Prostate gland (tissue), 2 donors: ENCODE data around the gene DUSP28. TPM values are rescaled to one million over a fixed set of nuclear protein-coding genes. Genes with fewer than 3 reads are reported as not detected.

ENCODE experiments used
- DNase-seq: peaks from one replicate; pipeline ENCODE4 v3.0.0-alpha.2; 2019; ENCODE audit warnings: low spot score
- H3K27ac ChIP-seq, 2 donors: fragments of 200-600 bp; sonication (generic); 2 replicates each; pipeline ENCODE4 v1.5.1; 2017 to 2019
- H3K27me3 ChIP-seq: fragments of 200-600 bp; sonication (generic); replicated peaks from 2 replicates; pipeline ENCODE4 v1.5.1; 2019; ENCODE audit not compliant: insufficient read depth
- H3K36me3 ChIP-seq, 2 donors: fragments of 200-600 bp; sonication (generic); 1 replicate in 1 of 2; 2 replicates in 1 of 2; pipeline versions ENCODE4 v1.5.1 to v1.8.1; 2017 to 2019
- H3K4me1 ChIP-seq: fragments of 200-600 bp; sonication (generic); replicated peaks from 2 replicates; pipeline ENCODE4 v1.5.1; 2019
- H3K4me3 ChIP-seq, 2 donors: fragments of 200-600 bp; sonication (generic); 2 replicates each; pipeline ENCODE4 v1.5.1; 2017 to 2019
- H3K9me3 ChIP-seq: fragments of 200-600 bp; sonication (generic); 2 replicates; pipeline ENCODE4 v1.5.1; 2017
- POLR2A ChIP-seq: fragments of 450-650 bp; IDR thresholded peaks from one replicate; pipeline ENCODE4 v1.6.1; 2016; ENCODE audit warnings: antibody characterized with exemption, mild to moderate bottlenecking
- POLR2AphosphoS5 ChIP-seq: sonication (generic); formaldehyde crosslinking; IDR thresholded peaks from one replicate; pipeline ENCODE4 v1.6.1; 2017; ENCODE audit warnings: antibody characterized with exemption
- WGBS: methylation state at CpG from one replicate; pipeline ENCODE4 v1.1.5; 2018; 5-methylcytosine and 5-hydroxymethylcytosine counted together
- intact Hi-C: fragments of 100-400 bp; cut with DNase I; formaldehyde crosslinking; loops from one replicate; pipeline ENCODE4 v1.14.2; 2022
- total RNA-seq, 2 donors: library from RNA; depleted of rRNA; stranded (reverse); fragments of >200 nt; gene quantifications; one replicate each; pipeline ENCODE4 v1.1.0, GENCODE V29; 2016
- TF ChIP-seq, protein P1 (sequence below), 4 experiments: fragments of 200-600 bp in 2 of 4; fragments of 450-650 bp in 2 of 4; sonication (generic) in 2 of 4; IDR thresholded peaks; 1 replicate in 3 of 4; 2 replicates in 1 of 4; pipeline ENCODE4 v1.5.1; 2016 to 2019; ENCODE audit warnings: antibody characterized with exemption in 4 of 4, mild to moderate bottlenecking in 2 of 4, moderate library complexity in 2 of 4

The DUSP28 gene
- total RNA-seq, 2 donors from 2014 or later: 18.4 to 18.6 TPM

DNA sequence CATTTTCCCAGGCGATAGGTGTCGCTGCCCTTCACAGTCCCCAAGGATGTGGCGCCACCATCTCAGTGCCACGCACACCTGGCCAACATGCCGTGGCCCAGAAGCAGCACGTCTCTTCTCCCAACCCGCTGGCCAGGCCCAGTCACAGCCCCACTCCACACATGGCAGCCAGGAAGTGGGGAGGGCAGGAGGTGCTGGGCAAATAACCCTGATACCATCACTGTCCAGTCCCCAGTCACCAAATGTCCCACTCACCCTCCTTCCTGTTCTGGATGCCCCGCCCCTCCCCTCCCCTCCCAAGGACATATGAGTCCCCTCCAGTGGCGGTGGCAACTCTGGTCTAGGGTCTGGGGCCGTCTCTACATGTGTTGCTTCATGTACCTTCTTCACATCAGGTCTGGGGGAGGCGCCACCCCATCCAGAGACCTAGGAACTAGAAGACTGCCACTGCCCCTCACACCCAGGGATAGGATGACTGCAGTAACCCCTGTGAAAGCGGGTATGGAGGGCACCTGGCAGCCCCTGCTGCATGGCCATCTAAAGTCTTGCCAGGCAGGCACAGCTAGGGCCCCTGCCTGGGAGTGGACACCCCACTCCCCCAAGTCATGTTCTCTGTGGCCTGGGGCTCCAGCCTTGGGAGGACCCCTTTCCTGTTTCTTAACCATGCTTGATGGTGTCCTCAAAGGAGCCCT lies 19.1 kb downstream of the DUSP28 start:
- peak overlapping the region; percentile 25 to 47 for H3K27ac ChIP-seq
- peaks cover 11 to 23% of the 10 kb centered on the region in 2 donors for H3K36me3 ChIP-seq
- H3K4me3 ChIP-seq: no peak overlapping the region
- WGBS: 87% methylated on average over 12 of the region's 12 CpGs
- no peak for DNase-seq
- intact Hi-C loops: no loop called here
- no peaks in the 10 kb centered on the region for H3K27me3 ChIP-seq
- TF ChIP-seq POLR2AphosphoS5: no peak
- TF ChIP-seq, protein P1, sequence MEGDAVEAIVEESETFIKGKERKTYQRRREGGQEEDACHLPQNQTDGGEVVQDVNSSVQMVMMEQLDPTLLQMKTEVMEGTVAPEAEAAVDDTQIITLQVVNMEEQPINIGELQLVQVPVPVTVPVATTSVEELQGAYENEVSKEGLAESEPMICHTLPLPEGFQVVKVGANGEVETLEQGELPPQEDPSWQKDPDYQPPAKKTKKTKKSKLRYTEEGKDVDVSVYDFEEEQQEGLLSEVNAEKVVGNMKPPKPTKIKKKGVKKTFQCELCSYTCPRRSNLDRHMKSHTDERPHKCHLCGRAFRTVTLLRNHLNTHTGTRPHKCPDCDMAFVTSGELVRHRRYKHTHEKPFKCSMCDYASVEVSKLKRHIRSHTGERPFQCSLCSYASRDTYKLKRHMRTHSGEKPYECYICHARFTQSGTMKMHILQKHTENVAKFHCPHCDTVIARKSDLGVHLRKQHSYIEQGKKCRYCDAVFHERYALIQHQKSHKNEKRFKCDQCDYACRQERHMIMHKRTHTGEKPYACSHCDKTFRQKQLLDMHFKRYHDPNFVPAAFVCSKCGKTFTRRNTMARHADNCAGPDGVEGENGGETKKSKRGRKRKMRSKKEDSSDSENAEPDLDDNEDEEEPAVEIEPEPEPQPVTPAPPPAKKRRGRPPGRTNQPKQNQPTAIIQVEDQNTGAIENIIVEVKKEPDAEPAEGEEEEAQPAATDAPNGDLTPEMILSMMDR (IDR thresholded peaks at IDR 0.05): no peak
- no peaks in the 10 kb centered on the region for H3K4me1 ChIP-seq
- no peaks in the 10 kb centered on the region for H3K9me3 ChIP-seq

DNA sequence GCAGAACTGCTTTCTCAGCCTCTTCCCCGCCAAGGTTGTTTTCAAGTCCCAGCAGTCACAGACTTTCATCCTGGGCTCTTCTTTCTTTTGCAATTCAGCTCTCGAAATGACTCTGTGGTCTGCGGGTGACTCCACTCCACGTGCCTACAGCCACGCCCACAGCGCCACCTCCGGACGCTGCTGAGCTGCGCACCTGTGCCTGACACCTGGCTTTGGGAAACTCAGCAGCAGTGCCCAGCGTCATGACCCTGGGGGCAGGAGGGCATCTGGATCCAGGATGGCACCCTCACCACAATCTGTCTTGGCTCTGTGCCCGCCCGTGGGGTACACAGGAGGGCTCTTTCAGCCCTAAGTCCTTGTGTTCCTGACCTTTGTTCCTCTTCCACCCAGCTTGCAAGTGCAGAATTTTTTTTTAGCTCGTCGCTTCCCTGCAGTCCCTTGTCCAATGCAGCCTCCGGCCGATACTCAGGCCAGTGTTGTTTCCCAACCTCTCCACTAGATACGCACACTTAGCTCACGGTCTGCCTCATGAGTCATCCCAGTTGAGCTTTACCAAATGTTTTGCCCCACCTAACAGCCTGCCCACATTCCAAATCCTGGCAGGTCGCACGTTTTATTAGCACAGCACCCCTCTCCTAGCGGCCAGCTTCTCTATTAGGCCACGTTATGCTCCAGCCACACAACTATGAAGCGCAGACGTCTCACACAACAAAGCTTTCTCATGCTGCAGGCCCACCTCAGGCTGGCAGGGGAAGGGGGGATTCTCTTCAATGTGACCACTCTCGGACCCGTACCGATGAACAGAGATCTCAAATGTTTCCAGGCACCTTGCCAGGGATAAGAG lies 19.8 kb downstream of the DUSP28 start:
- TF ChIP-seq POLR2A (no peak), POLR2AphosphoS5 (peak; percentile 28)
- TF ChIP-seq, protein P1 (IDR thresholded peaks at IDR 0.05): peak in 2 of 4 experiments; percentile 2 to 6
- Histone ChIP-seq H3K4me3 (no peak overlapping the region), H3K36me3 (peaks cover 11 to 20% of the 10 kb centered on the region in 2 donors), H3K27me3 (no peaks in the 10 kb centered on the region), H3K9me3 (no peaks in the 10 kb centered on the region), H3K27ac (peak overlapping the region; percentile 25 to 47), H3K4me1 (peaks cover 6% of the 10 kb centered on the region)
- intact Hi-C loops: no loop called here
- 50% methylated on average over 27 of the region's 27 CpGs for WGBS
- DNase-seq: no peak

DNA sequence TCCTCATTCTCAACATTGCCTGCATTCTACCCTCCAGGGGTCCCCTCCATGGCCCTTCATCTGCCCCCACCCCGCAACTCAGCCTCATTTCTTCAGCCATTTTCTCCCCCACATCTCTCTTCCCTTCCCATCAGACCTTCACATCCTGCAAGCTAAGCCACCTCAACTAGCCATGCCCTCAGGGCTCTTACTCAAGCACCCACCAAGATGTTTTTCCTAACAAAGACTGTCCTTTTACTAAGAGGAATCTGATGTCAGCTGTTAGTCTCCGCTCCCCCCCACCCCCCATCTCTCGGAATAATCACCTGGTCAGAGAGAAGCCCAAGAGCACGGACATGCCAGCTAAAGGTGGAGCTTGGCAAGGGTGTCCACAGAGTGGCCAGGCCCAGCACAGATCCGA lies 21.7 kb downstream of the DUSP28 start:
- TF ChIP-seq POLR2A (no peak), POLR2AphosphoS5 (no peak)
- TF ChIP-seq, protein P1 (IDR thresholded peaks at IDR 0.05): no peak
- intact Hi-C loops: no loop called here
- whole genome bisulfite sequencing: 91% methylated on average over 5 of the region's 5 CpGs
- no peak for DNase-seq
- peaks cover 10% of the 10 kb centered on the region for H3K4me1 ChIP-seq
- H3K27ac ChIP-seq: no peak overlapping the region
- H3K36me3 ChIP-seq: peaks cover 2 to 8% of the 10 kb centered on the region in 2 donors
- no peaks in the 10 kb centered on the region for H3K27me3 ChIP-seq
- no peaks in the 10 kb centered on the region for H3K9me3 ChIP-seq
- no peak overlapping the region for H3K4me3 ChIP-seq

DNA sequence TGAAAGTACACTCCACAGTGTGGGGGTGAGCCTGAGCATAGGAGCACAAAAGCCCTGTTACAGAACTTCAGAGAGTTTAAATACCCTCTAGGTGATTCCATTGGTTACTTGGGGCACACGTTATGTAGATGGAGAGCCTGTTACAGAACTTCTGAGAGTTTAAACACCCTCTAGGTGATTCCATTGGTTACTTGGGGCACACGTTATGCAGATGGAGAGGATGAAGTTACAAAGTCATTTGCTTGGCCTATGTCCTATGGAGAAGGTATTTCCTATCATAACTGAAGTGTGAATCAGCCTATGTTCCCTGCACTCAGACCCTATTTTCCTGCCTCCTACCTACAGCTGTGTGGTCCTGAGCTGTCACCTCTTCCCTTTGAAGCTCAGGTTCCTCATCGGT lies 22.6 kb downstream of the DUSP28 start:
- Histone ChIP-seq H3K4me3 (no peak overlapping the region), H3K36me3 (no peaks in the 10 kb centered on the region), H3K27ac (no peak overlapping the region), H3K9me3 (no peaks in the 10 kb centered on the region), H3K27me3 (no peaks in the 10 kb centered on the region), H3K4me1 (peaks cover 14% of the 10 kb centered on the region)
- DNase-seq: no peak
- WGBS: 78% methylated on average over 3 of the region's 3 CpGs
- TF ChIP-seq POLR2A (no peak), POLR2AphosphoS5 (no peak)
- TF ChIP-seq, protein P1 (IDR thresholded peaks at IDR 0.05): no peak
- intact Hi-C loops: no loop called here
